Amniotic stem cell (primary cell): ENCODE data around the gene DROSHA.
"Not testable (repeated sequence)": the region's sequence is repeated elsewhere in the genome, so short reads cannot be mapped to it uniquely, and the experiment has no call there.

ENCODE experiments used
- DNase-seq: peaks from one replicate; lab custom pipeline; 2025; lab: John Stamatoyannopoulos, UW

DROSHA gene, protein sequence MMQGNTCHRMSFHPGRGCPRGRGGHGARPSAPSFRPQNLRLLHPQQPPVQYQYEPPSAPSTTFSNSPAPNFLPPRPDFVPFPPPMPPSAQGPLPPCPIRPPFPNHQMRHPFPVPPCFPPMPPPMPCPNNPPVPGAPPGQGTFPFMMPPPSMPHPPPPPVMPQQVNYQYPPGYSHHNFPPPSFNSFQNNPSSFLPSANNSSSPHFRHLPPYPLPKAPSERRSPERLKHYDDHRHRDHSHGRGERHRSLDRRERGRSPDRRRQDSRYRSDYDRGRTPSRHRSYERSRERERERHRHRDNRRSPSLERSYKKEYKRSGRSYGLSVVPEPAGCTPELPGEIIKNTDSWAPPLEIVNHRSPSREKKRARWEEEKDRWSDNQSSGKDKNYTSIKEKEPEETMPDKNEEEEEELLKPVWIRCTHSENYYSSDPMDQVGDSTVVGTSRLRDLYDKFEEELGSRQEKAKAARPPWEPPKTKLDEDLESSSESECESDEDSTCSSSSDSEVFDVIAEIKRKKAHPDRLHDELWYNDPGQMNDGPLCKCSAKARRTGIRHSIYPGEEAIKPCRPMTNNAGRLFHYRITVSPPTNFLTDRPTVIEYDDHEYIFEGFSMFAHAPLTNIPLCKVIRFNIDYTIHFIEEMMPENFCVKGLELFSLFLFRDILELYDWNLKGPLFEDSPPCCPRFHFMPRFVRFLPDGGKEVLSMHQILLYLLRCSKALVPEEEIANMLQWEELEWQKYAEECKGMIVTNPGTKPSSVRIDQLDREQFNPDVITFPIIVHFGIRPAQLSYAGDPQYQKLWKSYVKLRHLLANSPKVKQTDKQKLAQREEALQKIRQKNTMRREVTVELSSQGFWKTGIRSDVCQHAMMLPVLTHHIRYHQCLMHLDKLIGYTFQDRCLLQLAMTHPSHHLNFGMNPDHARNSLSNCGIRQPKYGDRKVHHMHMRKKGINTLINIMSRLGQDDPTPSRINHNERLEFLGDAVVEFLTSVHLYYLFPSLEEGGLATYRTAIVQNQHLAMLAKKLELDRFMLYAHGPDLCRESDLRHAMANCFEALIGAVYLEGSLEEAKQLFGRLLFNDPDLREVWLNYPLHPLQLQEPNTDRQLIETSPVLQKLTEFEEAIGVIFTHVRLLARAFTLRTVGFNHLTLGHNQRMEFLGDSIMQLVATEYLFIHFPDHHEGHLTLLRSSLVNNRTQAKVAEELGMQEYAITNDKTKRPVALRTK (N-terminal part only)

DNA sequence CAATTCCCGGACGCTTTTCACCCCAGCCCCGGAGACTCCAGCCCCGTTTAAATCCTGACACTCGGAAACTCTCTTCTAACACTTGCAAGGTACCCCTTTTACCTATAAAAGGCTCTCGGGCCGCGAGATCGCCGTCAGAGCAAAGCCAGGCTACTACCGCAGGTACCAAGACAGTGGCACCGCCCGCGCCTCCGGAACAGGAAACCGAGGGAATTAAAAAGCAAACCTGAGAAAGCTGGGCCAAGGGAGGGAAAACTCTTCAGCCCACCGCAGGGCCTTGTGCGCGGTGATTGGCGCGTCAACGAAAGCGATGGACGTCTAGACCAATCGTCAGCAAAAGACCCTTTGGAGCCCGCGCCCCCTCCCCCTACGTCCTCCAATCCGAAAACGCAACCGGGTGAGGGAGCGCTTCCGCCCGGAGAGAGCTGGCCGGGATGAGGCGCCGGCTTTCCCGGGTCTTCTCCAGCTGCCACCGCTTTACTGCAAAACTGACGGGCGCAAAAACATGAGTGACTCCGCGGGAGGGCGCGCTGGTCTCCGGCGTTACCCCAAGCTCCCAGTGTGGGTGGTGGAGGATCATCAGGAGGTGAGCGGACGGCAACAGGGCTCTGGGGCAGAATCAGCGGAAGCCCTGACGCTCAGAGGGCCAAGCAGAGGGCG is at the start of gene DROSHA, which contains the start of gene C5orf22:
Gene DROSHA (minus strand): TSS at position 206 of the 660 bp plus-strand sequence. CDS start 3,034 bp downstream, outside the sequence.
Gene C5orf22 (plus strand): TSS at position 414 of the 660 bp plus-strand sequence. CDS start 92 bp downstream, at position 506.
- DNase-seq = peak; percentile 97

DNA sequence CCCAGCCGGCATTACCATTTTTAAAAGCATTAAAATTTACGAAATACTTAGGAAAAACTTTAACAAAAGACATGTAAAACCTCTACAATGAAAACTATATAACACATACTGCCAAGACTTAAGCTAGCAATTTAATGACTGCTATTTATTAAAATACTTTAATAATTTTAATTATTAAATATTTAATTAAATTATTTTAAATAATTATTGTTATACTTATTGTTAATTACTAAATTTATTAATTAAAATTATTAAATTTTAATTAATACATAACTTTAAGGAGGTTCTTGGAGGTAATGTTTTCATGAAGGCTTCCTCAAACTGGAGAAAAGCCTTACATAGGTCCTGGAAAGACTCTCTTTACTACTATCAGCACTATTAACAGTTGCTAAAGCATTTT is 47.7 kb upstream of the DROSHA start:
- no peak for DNase-seq

DNA sequence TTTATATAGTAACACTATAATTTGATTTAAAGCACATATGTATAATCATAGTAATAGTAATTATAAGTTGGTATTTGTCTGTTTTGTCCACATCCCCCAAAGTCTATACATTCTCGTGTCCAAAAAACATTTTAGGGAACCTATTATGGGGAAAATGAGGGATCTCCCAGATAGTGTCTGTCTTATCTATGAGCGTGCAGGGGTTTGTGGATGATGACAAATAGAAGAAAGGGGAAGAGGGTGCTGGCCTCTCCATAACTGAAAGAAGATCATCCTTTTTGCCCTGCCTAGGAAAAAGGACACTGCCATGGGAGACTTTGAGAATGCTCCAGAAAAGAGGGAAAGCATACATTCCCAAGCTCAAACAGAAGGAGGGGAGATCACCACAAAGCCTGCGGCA is 45.5 kb upstream of the DROSHA start:
- no peak for DNase-seq

DNA sequence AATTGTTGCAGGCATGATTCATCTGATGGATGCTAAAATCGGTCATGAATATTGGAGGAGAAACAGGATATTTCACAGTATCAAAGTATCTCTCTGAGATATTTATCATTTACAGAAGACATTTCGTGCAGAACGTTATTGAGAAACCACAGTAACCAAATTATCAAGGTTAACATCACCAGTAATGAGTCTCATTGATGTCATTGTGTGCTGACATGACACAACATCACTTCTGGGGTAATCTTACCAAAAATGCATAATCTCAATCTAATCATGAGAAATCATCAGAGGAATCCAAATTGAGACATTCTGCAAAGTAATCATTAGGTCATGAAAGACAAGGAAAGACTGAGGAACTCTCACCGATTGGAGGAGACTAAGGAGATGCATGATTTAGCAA is 42.9 kb upstream of the DROSHA start:
- DNase-seq = no peak

DNA sequence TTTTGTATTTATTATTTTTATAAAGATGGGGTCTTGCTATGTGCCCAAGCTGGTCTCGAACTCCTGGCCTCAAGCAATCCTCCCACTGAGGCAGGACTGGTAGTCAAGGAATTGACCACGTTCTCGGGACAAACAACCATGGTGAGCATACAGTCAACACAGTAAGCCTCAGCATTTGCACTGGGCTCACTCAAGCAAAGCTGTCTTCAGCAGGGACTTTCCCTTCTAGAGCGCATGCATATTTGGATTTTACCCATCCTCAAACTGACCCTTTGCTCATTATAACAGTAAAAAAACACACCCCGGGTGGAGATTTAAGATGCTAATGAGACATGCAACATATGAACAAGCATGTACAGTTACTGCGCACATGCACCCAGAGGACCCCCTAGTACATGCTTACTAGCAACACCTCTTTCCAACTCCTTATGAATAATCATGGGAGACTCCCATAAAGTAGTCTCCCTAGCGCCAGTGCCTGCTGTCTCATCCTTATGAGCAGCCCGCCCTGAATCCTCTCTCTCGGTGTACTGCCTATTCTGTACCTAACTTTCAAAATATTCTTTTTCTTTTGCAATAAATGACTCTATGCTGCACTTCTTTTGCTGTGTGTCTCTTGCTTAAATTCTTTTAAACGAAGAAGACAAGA is 41.7 kb upstream of the DROSHA start:
- DNase-seq = no peak

DNA sequence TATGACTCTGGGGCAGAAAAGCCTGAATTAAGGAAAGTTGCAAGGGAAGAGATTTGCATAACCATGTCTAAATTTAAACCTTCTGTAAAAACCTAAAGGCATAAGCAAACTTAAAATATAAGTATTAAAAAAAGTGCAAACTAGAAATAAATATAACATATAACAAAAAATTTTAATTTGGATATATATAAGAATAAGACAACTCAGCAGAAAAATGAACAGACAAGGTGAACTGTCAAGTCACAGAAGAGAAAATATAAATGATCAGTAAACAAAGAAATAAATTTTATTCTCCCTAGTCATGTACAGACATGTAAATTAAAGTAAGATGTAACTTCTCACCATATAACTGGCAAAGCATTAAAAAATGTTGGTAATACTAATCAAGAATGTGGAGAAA is 37.2 kb upstream of the DROSHA start:
- no peak for DNase-seq

DNA sequence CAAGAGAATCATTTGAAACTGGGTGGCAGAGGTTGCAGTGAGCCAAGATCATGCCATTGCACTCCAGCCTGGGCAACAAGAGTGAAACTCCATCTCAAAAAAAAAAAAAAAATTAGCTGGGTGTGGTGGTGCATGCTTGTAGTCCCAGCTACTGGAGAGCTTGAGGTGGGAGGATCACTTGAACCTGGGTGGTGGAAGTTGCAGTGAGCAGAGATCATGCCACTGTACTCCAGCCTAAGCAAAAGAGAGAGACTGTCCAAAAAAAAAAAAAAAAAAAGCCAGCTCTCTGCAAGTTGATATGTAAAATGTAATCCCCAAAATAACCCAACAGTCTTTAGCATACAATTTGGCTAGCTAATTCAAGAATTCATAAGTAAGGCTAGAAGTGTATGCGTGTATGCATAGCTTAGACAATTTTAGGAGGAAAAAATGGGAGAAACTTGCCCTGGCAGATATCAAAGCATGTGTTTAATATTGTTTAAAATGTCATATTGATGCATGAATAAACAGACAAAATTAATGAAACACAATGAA is 36.5 kb upstream of the DROSHA start:
- DNase-seq = no peak

DNA sequence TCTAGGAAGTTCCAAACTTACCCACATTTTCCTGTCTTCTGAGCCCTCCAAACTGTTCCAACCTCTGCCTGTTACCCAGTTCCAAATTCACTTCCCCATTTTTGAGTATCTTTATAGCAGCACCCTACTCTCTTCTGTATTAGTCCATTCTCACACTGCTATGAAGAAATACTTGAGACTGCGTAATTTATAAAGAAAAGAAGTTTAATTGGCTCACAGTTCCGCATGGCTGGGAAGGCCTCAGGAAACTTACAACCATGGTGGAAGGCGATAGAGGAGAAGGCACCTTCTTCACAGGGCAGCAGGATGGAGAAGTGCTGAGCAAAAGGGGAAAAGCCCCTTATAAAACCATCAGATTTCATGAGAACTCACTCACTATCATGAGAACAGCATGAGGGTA is 34.5 kb upstream of the DROSHA start:
- not testable (repeated sequence) for DNase-seq

DNA sequence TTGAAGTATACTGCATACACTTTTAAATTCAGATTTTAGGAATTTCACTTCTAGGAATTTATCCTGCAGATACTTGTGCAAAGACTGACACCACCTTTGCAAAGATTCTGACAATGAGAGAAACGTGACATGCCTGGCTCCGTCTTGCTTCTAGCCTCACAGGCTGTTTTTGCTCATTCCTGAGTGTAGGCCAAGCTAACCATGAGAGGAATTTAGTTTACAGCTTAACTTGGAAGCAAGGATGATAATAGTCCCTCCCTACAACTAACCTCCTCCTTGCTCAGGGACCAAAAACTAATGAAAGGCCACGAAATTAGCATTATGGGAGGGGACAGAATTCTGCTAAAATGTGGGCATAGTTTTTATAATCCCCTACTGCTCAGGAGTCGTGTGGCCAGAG is 31.3 kb upstream of the DROSHA start:
- no peak for DNase-seq

DNA sequence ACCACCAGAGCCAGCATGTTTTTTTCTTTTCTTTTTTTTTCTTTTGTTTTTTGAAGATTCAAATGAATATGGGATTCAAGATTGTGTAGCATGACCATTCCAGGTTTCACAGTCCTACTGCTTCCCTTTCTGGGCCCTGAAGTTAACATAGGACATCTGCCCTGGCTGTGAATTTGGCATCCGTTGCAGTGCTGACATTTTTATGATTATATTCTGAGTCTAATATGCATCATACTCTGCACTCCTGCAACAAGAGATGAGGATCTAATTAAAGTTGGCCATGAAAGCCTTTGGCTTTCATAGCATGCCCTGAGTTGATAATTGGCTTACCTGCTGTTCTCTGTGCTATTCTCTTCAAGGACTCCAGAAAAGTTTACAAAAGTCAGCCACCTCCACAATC is 30.1 kb upstream of the DROSHA start:
- DNase-seq = no peak

DNA sequence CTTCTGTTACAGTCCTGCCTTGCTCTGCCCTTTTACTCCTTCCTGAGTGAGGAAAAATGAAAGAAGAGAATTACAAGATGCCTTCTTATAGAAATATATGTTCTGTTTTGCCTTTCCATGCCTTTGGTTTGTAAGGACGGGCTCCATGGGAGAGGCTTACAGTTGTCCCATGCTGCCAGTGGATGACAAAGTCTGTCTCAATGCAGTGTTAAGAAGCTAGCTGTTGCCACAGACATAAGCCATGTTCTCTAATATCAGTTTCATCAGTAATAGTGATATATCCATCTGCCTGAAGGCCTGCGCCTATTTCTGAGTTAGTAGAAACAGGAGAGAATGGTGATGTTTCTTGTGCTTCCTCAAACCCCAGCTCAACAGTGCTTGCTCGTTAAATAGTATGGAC is 28.0 kb upstream of the DROSHA start:
- no peak for DNase-seq

DNA sequence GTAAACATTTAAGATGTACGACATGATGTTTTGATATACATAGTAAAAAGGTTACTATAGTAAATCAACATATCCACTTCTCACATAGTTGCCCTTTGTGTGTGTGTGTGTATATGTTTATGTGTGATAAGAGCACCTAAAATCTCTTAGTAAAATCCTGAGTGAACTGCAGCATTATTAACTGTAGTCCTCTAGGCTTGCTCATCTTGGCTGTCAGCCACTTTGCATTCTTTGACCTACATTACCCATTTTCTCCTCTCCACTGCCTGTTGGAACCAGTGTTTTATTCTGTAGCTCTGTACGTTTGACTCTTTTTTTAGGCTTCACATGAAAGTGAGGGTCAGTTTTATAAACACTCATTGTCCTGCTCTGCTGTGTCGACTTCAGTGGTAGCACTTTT is 24.6 kb upstream of the DROSHA start:
- no peak for DNase-seq

DNA sequence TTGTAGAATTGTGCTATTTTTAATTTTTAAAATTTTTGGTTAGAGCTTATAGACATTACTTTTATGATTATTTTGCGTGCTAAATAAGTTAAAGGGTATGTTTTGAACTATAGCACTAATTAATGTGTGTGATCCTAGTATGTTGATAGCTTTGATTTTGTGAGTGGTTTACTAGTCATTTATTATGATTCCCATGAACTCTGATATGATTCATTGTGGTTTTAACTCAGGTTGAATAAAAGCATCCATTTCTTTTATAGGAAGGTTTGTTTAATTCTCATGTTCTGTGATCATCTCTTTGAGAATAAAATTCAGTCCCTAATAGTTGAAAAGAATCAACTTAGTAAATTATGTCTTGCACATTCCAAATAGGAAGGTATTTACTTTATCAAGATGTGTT is 22.7 kb upstream of the DROSHA start:
- DNase-seq = no peak

DNA sequence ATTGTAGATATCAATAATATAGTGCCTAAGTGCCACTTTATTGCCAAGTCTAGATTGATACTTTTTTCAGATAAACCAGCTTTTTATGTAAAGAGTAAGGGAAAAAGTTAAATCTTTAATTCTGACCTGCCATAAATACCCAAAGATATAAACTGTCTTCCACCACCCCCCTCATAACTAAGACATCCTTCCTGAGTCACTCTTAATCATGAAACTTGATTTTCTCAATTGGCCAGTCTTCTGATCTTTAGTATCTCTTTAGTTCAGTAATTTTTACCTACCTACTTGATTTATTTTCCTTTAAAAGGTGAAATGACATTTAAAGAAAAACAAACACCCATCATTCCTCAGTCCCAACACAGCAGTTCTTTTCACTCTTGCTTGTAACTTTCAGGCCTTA is 22.0 kb upstream of the DROSHA start:
- no peak for DNase-seq

DNA sequence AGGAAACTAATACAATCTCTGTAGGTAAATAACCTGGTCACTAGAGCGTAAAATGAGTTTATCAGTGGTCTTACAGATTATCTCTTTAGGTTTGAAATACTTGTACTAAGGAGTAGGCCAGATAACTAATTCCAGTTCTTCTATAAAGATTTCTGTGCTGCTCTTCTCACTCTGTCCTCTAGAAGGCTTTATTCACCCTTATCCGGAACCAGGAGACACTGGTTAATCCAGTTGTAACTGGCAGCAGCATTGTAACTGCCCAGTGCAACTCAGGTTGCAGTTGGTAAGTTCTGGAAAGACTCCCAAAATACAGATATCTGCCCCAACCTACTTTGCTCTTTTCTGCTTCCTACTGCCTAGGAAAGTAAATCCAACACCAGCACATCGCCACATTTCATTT is 20.0 kb upstream of the DROSHA start:
- no peak for DNase-seq

DNA sequence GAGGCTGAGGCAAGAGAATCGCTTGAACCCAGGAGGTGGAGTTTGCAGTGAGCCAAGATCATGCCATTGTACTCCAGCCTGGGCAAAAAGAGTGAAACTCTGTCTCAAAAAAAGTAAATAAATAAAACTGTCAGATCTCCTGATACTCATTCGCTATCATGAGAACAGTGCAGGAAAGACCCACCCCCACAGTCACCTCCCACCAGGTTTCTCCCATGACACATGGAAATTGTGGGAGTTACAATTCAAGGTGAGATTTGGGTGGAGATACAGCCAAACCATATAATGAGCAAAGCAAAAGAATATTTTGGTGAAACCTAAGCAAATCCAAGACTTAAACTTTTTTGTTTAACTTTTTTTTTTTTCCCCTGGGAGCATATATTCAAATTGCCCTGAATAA is 17.2 kb upstream of the DROSHA start:
- not testable (repeated sequence) for DNase-seq

DNA sequence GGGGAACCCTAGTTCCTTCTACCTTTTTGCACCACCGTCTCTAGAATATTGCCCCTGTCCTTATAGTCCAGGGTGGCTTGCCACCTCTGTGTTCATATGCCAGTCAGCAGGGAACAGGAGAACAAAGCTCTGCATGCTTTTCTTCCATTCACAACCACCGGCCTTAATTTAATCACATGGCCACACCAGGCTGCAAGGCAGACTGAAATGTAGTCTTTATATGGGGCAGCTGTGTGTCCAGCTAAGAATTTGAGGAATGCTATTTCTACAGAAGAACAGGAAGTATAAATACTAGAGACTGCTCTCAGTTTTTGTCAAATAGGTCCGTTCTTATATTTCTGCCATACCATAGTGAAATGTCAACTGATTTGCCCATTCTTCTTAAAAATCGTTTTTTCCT is 6.0 kb upstream of the DROSHA start:
- DNase-seq = no peak

DNA sequence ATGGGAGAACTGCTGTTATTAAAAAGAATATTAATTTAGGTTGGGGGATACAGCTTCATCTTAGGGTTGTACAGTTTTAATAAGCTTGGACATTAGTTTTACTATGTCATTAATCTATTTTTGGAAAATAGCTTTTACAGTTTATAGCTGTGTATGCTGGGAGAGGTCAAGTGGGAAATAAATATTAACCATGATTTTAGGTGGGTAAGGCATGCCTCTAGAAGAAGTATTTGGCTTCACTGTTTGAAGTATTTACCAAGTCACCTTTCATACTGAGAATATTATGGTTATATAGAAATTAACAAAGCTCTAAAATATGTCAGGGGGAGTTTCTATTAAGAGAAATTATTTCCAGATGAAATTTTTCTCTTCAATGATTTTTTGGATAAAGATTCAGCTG is 5.5 kb upstream of the DROSHA start:
- no peak for DNase-seq

DNA sequence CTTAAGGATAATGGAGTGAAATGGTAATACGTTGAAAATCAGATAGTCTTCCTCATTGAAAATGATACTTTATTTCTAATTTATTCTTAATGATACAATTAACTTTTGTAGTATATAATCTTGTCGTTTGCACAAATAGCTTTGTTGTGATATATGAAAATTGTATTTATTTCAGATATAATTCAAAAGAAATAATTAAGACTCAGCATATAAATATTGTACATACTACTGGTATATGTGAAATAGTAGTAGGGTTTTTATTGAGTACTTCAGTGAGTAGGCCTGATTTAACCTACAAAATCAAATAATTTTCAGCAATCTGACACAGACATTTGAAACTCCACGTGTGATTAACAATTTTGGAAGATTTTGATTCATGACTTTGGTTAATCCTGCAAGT is 5.0 kb upstream of the DROSHA start:
- no peak for DNase-seq

DNA sequence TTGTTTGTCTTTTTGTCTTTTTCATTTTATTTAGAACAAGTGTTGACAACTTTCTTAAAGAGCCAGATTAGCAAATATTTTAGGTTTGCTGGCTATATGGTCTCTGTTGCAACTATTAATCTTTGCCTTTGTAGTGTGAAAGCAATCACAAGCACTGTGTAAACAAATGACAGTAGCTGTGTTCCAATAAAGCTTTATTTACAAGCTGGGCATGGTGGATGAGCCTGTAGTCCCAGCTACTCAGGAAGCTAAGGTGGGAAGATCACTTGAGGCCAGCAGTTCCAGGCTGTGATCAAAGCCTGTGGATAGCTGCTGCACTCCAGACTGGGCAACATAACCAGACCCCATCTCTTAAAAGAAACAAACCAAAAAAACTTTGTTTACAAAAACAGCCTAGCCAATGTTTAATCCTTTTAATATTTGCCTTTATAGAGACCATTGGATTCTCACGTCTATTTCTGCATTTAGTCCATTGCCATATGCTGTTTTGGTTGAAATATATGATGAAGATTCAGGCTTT is 2.7 kb upstream of the DROSHA start:
- DNase-seq = no peak

DNA sequence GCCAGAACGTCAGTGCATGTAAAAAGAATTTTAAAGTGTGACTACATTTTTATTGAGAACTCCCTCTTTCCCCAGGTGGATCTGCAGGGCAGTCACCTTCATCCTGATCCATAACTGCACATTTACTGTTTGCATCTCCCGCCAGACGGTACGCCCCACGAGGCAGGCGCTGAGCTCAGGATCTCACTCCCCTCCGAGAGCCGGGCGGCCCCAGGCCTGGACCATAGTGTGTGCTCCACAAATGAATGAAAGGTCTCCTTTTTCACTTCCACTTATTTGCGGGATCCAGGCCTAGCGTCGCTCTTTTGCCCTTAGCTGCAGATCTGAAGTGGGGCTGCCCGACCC is 378 bp downstream of the DROSHA start:
- DNase-seq = no peak
